ENCODE results near the gene ENDOV.

The ENDOV gene

GRCh38 chr17:80445007-80445725 is 30.2 kb downstream of the ENDOV start:
- CTCF ChIA-PET: no interaction called here
- TF ChIP-seq BHLHE40 (IDR thresholded peaks at IDR 0.05; ENCODE audit: borderline replicate concordance): no peak
- TF ChIP-seq ZNF384 (IDR thresholded peaks at IDR 0.05): no peak
- TF ChIP-seq L3MBTL2 (conservative IDR thresholded peaks at IDR 0.05): no peak
- no peak for TF ChIP-seq SUZ12 (IDR thresholded peaks at IDR 0.05)
- TF ChIP-seq SP1 (IDR thresholded peaks at IDR 0.05): no peak
- no peak for TF ChIP-seq PKNOX1 (IDR thresholded peaks at IDR 0.05)
- TF ChIP-seq ELF4 (IDR thresholded peaks at IDR 0.05): no peak
- TF ChIP-seq CTBP1 (IDR thresholded peaks at IDR 0.05; ENCODE audit: borderline replicate concordance): no peak
- no peak for TF ChIP-seq HDGF (IDR thresholded peaks at IDR 0.05; ENCODE audit: borderline replicate concordance)
- TF ChIP-seq TARDBP (IDR thresholded peaks at IDR 0.05): no peak
- no peak for TF ChIP-seq LEF1 (IDR thresholded peaks at IDR 0.05; ENCODE audit: borderline replicate concordance)
- TF ChIP-seq FOXK2 (IDR thresholded peaks at IDR 0.05): no peak
- TF ChIP-seq FOXA1 (IDR thresholded peaks at IDR 0.05): no peak
- no peak for TF ChIP-seq FOXM1 (IDR thresholded peaks at IDR 0.05; ENCODE audit: borderline replicate concordance)
- no peak for TF ChIP-seq NFRKB (IDR thresholded peaks at IDR 0.05)
- TF ChIP-seq ARNT (IDR thresholded peaks at IDR 0.05): no peak
- POLR2A ChIA-PET: interaction anchor here (8.0 kb wide), 1 partner anchor 10 kb away, joined by 56 read pairs; no protein-coding TSS in a partner anchor
- no peak for DNase-seq (ENCODE audit: extremely low spot score)

- POLR2A ChIA-PET: interaction anchor here (8.0 kb wide), 1 partner anchor 9 kb away, joined by 56 read pairs; no protein-coding TSS in a partner anchor
- no peak for DNase-seq (ENCODE audit: extremely low spot score)
- CTCF ChIA-PET: no interaction called here
- TF ChIP-seq SP1 (IDR thresholded peaks at IDR 0.05) (no peak), FOXM1 (IDR thresholded peaks at IDR 0.05; ENCODE audit: borderline replicate concordance) (no peak), FOXA1 (IDR thresholded peaks at IDR 0.05) (no peak), NFRKB (IDR thresholded peaks at IDR 0.05) (no peak), FOXK2 (IDR thresholded peaks at IDR 0.05) (no peak), BHLHE40 (IDR thresholded peaks at IDR 0.05; ENCODE audit: borderline replicate concordance) (no peak)
Observed at GRCh38 chr17:80445726-80446110, 30.8 kb downstream of the ENDOV start.

GRCh38 chr17:80446645-80447405 is 31.9 kb downstream of the ENDOV start:
- no peak for TF ChIP-seq SUZ12 (IDR thresholded peaks at IDR 0.05)
- no peak for TF ChIP-seq PKNOX1 (IDR thresholded peaks at IDR 0.05)
- TF ChIP-seq FOXM1 (IDR thresholded peaks at IDR 0.05; ENCODE audit: borderline replicate concordance): no peak
- no peak for TF ChIP-seq BHLHE40 (IDR thresholded peaks at IDR 0.05; ENCODE audit: borderline replicate concordance)
- TF ChIP-seq ZNF384 (IDR thresholded peaks at IDR 0.05): no peak
- TF ChIP-seq HDGF (IDR thresholded peaks at IDR 0.05; ENCODE audit: borderline replicate concordance): no peak
- DNase-seq (ENCODE audit: extremely low spot score): no peak
- ChIA-PET POLR2A (interaction anchor here (8.0 kb wide), 1 partner anchor 8 kb away, joined by 56 read pairs; no protein-coding TSS in a partner anchor), CTCF (interaction anchor here (0.9 to 1.1 kb wide), 2 partner anchors 20 to 129 kb away, joined by 3 to 4 read pairs; no protein-coding TSS in a partner anchor)

- POLR2A ChIA-PET: no interaction called here
- CTCF ChIA-PET: interaction anchor here (0.6 to 1.1 kb wide), 3 partner anchors 21 to 539 kb away, joined by 3 to 4 read pairs (median 3); no protein-coding TSS in a partner anchor
- DNase-seq (ENCODE audit: extremely low spot score): no peak
- TF ChIP-seq HDGF (IDR thresholded peaks at IDR 0.05; ENCODE audit: borderline replicate concordance) (no peak), PKNOX1 (IDR thresholded peaks at IDR 0.05) (no peak), CTBP1 (IDR thresholded peaks at IDR 0.05; ENCODE audit: borderline replicate concordance) (no peak), BHLHE40 (IDR thresholded peaks at IDR 0.05; ENCODE audit: borderline replicate concordance) (no peak), FOXA1 (IDR thresholded peaks at IDR 0.05) (no peak), ELF4 (IDR thresholded peaks at IDR 0.05) (no peak), ARNT (IDR thresholded peaks at IDR 0.05) (no peak), SP1 (IDR thresholded peaks at IDR 0.05) (no peak), ZNF384 (IDR thresholded peaks at IDR 0.05) (no peak), LEF1 (IDR thresholded peaks at IDR 0.05; ENCODE audit: borderline replicate concordance) (no peak)
Observed at GRCh38 chr17:80447790-80448189, 32.8 kb downstream of the ENDOV start.

- no peak for TF ChIP-seq SUZ12 (IDR thresholded peaks at IDR 0.05)
- no peak for TF ChIP-seq BHLHE40 (IDR thresholded peaks at IDR 0.05; ENCODE audit: borderline replicate concordance)
- TF ChIP-seq L3MBTL2 (conservative IDR thresholded peaks at IDR 0.05): no peak
- TF ChIP-seq ELF4 (IDR thresholded peaks at IDR 0.05): no peak
- no peak for TF ChIP-seq SP1 (IDR thresholded peaks at IDR 0.05)
- no peak for TF ChIP-seq ZNF384 (IDR thresholded peaks at IDR 0.05)
- TF ChIP-seq PKNOX1 (IDR thresholded peaks at IDR 0.05): no peak
- CTCF ChIA-PET: no interaction called here
- no peak for DNase-seq (ENCODE audit: extremely low spot score)
- POLR2A ChIA-PET: no interaction called here
Observed at GRCh38 chr17:80449194-80449929, 34.4 kb downstream of the ENDOV start.
